GM19467 (cell line): ENCODE measurements around the gene FGD6.
A peak's percentile ranks its signal among the peaks of the same experiment; 100 is the strongest.
"Not testable (repeated sequence)": the region's sequence is repeated elsewhere in the genome, so short reads cannot be mapped to it uniquely, and the experiment has no call there.

ENCODE experiments used
- ATAC-seq: cut with Tn5 transposase; IDR thresholded peaks from one replicate; pipeline ENCODE4 v1.9.1; 2021; ENCODE audit warnings: mild to moderate bottlenecking, moderate library complexity; ENCODE audit not compliant: unreplicated experiment

FGD6 gene

GRCh38 chr12:95235621-95236020, 18.4 kb upstream of the FGD6 start:
- ATAC-seq = not testable (repeated sequence)

- not testable (repeated sequence) for ATAC-seq
Measured at GRCh38 chr12:95234187-95234586, 16.9 kb upstream of the FGD6 start.

- ATAC-seq = no peak
Measured at GRCh38 chr12:95231190-95231589, 13.9 kb upstream of the FGD6 start.

GRCh38 chr12:95230313-95230712, 13.0 kb upstream of the FGD6 start:
- ATAC-seq = no peak

GRCh38 chr12:95229636-95230035, 12.4 kb upstream of the FGD6 start:
- ATAC-seq = no peak

- ATAC-seq = no peak
Measured at GRCh38 chr12:95228617-95229016, 11.3 kb upstream of the FGD6 start.

- ATAC-seq = no peak
Measured at GRCh38 chr12:95227818-95228356, 10.6 kb upstream of the FGD6 start.

GRCh38 chr12:95225645-95226212, 8.5 kb upstream of the FGD6 start:
- no peak for ATAC-seq

- no peak for ATAC-seq
Measured at GRCh38 chr12:95224202-95225170, 7.2 kb upstream of the FGD6 start.

GRCh38 chr12:95220726-95221125, 3.5 kb upstream of the FGD6 start:
- no peak for ATAC-seq

- no peak for ATAC-seq
Measured at GRCh38 chr12:95220190-95220589, 2.9 kb upstream of the FGD6 start.

GRCh38 chr12:95218150-95219133, 1.2 kb upstream of the FGD6 start:
- ATAC-seq = no peak

- peak; percentile 12 for ATAC-seq
Measured at GRCh38 chr12:95216711-95217376, 423 bp downstream of the FGD6 start.

GRCh38 chr12:95215949-95216348, 1.3 kb downstream of the FGD6 start:
- ATAC-seq = no peak

GRCh38 chr12:95214466-95214865, 2.8 kb downstream of the FGD6 start:
- no peak for ATAC-seq

- ATAC-seq = no peak
Measured at GRCh38 chr12:95213928-95214327, 3.3 kb downstream of the FGD6 start.

- ATAC-seq = no peak
Measured at GRCh38 chr12:95213119-95213518, 4.1 kb downstream of the FGD6 start.

GRCh38 chr12:95212586-95212985, 4.7 kb downstream of the FGD6 start:
- no peak for ATAC-seq

GRCh38 chr12:95208678-95209077, 8.6 kb downstream of the FGD6 start:
- ATAC-seq = no peak

- no peak for ATAC-seq
Measured at GRCh38 chr12:95207407-95207806, 9.9 kb downstream of the FGD6 start.
